Mesothelial cell of epicardium (in vitro differentiated cells): ENCODE results near the gene PAXX. TPM values are rescaled to one million over a fixed set of nuclear protein-coding genes. Genes with fewer than 3 reads are reported as not detected.
A peak's percentile ranks its signal among the peaks of the same experiment; 100 is the strongest.

Source experiments
- DNase-seq, 2 experiments: peaks; one replicate each; pipeline ENCODE4 v3.0.0; 2021; ENCODE audit warnings: low spot score in 2 of 2; ENCODE audit not compliant: unreplicated experiment in 2 of 2
- H3K27ac Mint-ChIP-seq: 2 replicates; pipeline ENCODE4 v1.8.0; 2021; ENCODE audit warnings: mixed read lengths
- H3K27me3 Mint-ChIP-seq: 2 replicates; pipeline ENCODE4 v1.8.0; 2021; ENCODE audit warnings: low read depth, mixed read lengths
- H3K36me3 Mint-ChIP-seq: 2 replicates; pipeline ENCODE4 v1.8.0; 2021; ENCODE audit warnings: mixed read lengths
- H3K4me1 Mint-ChIP-seq: 2 replicates; pipeline ENCODE4 v1.8.0; 2021; ENCODE audit warnings: mixed read lengths
- H3K4me3 Mint-ChIP-seq: 2 replicates; pipeline ENCODE4 v1.8.0; 2021; ENCODE audit warnings: mild to moderate bottlenecking, moderate library complexity, mixed read lengths
- H3K9me3 Mint-ChIP-seq: 2 replicates; pipeline ENCODE4 v1.8.0; 2021; ENCODE audit warnings: mixed read lengths
- CTCF ChIP-seq: fragments of 200-600 bp; sonication (generic); IDR thresholded peaks from one replicate; pipeline ENCODE4 v1.5.0; 2021; ENCODE audit warnings: antibody characterized with exemption; ENCODE audit not compliant: unreplicated experiment
- total RNA-seq: library from RNA; stranded (reverse); gene quantifications from 3 replicates; pipeline ENCODE4 v1.2.1, GENCODE V29; 2021

PAXX gene, protein sequence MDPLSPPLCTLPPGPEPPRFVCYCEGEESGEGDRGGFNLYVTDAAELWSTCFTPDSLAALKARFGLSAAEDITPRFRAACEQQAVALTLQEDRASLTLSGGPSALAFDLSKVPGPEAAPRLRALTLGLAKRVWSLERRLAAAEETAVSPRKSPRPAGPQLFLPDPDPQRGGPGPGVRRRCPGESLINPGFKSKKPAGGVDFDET
- total RNA-seq, result 51.1 to 58.3 TPM (median 53.1 TPM) in 3 replicates

- peaks cover 2% of the 10 kb centered on the region for H3K27me3 Mint-ChIP-seq
- no peak for TF ChIP-seq CTCF
- H3K27ac Mint-ChIP-seq, result peak within 1 kb of the TSS; percentile 81
- peak within 1 kb of the TSS; percentile 73 for H3K4me3 Mint-ChIP-seq
- peaks cover 5% of the 10 kb centered on the region for H3K9me3 Mint-ChIP-seq
- H3K36me3 Mint-ChIP-seq, result no peaks in the 10 kb centered on the region
- H3K4me1 Mint-ChIP-seq, result peaks cover 25% of the 10 kb centered on the region
- DNase-seq, result peak; percentile 94 to 97
Measured at GRCh38 chr9:136991993-136992818, at the start of gene PAXX. Gene PAXX, plus strand, starts transcription at chr9:136992422. Its CDS starts 22 bp downstream, at chr9:136992444.

DNA sequence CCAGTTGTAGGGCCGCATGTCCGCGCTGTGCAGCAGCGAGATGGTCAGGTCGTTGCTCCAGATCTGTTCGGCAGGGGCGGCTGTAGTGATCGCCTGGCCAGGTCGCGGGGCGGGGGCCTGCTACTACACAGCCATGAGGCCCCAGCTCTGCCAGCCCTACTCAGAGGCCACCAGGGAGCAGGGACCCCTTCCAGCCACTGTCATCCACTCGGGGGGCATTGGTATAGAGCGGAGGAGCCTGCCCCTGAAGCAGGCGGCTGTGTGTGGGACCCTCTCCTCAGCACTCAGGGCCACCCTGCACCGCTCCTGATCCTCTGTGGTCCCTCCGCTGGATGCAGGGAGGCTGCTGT is 49.4 kb upstream of the PAXX start:
- H3K36me3 Mint-ChIP-seq, result peaks cover 17% of the 10 kb centered on the region
- no peak for DNase-seq
- no peaks in the 10 kb centered on the region for H3K27me3 Mint-ChIP-seq
- no peaks in the 10 kb centered on the region for H3K9me3 Mint-ChIP-seq
- H3K4me3 Mint-ChIP-seq, result peak overlapping the region; percentile 58
- no peak for TF ChIP-seq CTCF
- H3K27ac Mint-ChIP-seq, result no peak overlapping the region
- H3K4me1 Mint-ChIP-seq, result peaks cover 5% of the 10 kb centered on the region

DNA sequence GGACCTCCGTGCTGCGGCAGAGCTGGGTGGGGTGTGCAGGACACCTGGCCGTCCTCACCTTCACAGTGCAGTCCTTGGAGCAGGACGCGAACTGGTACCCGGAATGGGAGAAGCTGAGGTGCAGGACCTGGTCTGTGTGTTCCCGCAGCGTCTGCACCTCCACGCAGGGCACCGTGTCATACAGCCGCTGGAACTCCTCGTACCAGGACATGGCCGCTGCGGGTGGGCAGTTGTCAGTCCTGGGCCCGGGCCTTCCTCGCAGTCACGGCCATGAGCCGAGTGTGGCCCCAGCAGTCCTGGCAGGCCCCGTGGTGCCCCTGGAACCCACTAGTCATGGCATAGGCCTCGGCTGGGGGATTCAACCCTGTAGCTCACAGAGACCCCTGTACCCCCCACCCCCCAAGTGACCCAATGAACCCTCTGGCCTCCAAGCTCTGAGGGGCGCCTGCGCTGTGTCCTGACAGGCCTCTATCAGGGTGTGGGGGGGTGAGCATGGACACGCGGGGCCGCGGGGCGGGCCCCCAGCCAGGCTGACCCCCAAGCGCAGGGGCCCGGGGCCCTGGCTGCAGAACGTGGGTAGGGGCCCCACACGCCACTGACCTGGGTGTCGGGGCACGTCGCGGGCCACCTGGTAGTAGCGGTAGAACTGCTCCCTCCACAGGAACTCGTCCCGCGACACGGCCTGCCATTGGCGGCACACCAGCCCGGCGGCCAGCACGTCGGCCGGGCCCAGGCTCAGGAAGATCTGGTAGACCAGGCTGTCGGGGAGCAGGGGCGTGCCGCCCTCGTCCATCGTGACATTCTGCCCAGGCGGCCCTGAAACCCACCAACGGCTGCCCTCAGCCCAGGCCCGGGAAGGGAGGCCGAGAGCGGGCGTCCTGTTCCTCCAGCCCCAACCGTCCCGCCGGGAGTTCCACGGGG is 48.7 kb upstream of the PAXX start:
- DNase-seq, result no peak
- Mint-ChIP-seq H3K36me3 (peaks cover 15% of the 10 kb centered on the region), H3K4me3 (peak overlapping the region; percentile 70), H3K9me3 (no peaks in the 10 kb centered on the region), H3K27me3 (no peaks in the 10 kb centered on the region), H3K27ac (no peak overlapping the region), H3K4me1 (peaks cover 8% of the 10 kb centered on the region)
- TF ChIP-seq CTCF, result no peak

GRCh38 chr9:136944212-136944518 is 48.1 kb upstream of the PAXX start:
- peak overlapping the region; percentile 70 for H3K4me3 Mint-ChIP-seq
- no peaks in the 10 kb centered on the region for H3K27me3 Mint-ChIP-seq
- peaks cover 10% of the 10 kb centered on the region for H3K36me3 Mint-ChIP-seq
- H3K27ac Mint-ChIP-seq, result no peak overlapping the region
- no peak for DNase-seq
- H3K9me3 Mint-ChIP-seq, result no peaks in the 10 kb centered on the region
- H3K4me1 Mint-ChIP-seq, result peaks cover 8% of the 10 kb centered on the region
- no peak for TF ChIP-seq CTCF

- TF ChIP-seq CTCF, result peak; percentile 99
- H3K36me3 Mint-ChIP-seq, result peaks cover 6% of the 10 kb centered on the region
- no peaks in the 10 kb centered on the region for H3K27me3 Mint-ChIP-seq
- H3K27ac Mint-ChIP-seq, result peak within 1 kb of the TSS; percentile 83
- DNase-seq, result peak; percentile 94 to 96
- H3K4me3 Mint-ChIP-seq, result peak within 1 kb of the TSS; percentile 70
- H3K4me1 Mint-ChIP-seq, result peaks cover 8% of the 10 kb centered on the region
- no peaks in the 10 kb centered on the region for H3K9me3 Mint-ChIP-seq
Measured at GRCh38 chr9:136944519-136945332, 47.5 kb upstream of the PAXX start, which contains the start of the genes C8G and FBXW5. Gene C8G, plus strand, starts transcription at chr9:136945243. Its CDS starts 78 bp downstream, at chr9:136945321. Gene FBXW5, minus strand, starts transcription at chr9:136944738. Its CDS starts 655 bp downstream, at chr9:136944083.
